Endodermal cell (in vitro differentiated cells): Measurements from ENCODE around the gene PANK4. TPM values are rescaled to one million over a fixed set of nuclear protein-coding genes. Genes with fewer than 3 reads are reported as not detected.
"Not testable (repeated sequence)": the region's sequence is repeated elsewhere in the genome, so short reads cannot be mapped to it uniquely, and the experiment has no call there.

Experiments
- DNase-seq: peaks from one replicate; pipeline ENCODE4 v3.0.0-alpha.2; 2017
- H3K27ac ChIP-seq: 2 replicates; pipeline ENCODE4 v1.5.1; 2013; ENCODE audit warnings: mild to moderate bottlenecking, low read depth, low read length, moderate library complexity
- H3K27me3 ChIP-seq: 2 replicates; pipeline ENCODE4 v1.6.1; 2013; ENCODE audit warnings: mild to moderate bottlenecking, low read length, moderate library complexity; ENCODE audit not compliant: insufficient read depth, control insufficient read depth, poor library complexity, severe bottlenecking
- H3K36me3 ChIP-seq: 2 replicates; pipeline ENCODE4 v1.7.0; 2013; ENCODE audit warnings: mild to moderate bottlenecking, low read length, moderate library complexity; ENCODE audit not compliant: control insufficient read depth, insufficient read depth
- H3K4me1 ChIP-seq: one replicate; pipeline ENCODE4 v1.7.0; 2013; ENCODE audit warnings: low read length; ENCODE audit not compliant: control insufficient read depth, insufficient read depth
- H3K4me3 ChIP-seq: 2 replicates; pipeline ENCODE4 v1.5.1; 2013; ENCODE audit warnings: mild to moderate bottlenecking, low read length, moderate library complexity
- H3K9ac ChIP-seq: 2 replicates; pipeline ENCODE4 v1.6.1; 2013; ENCODE audit warnings: mild to moderate bottlenecking, low read length, moderate library complexity; ENCODE audit not compliant: poor library complexity, severe bottlenecking; ENCODE audit errors: extremely low read depth
- H3K9me3 ChIP-seq: 2 replicates; pipeline ENCODE4 v1.6.1; 2013; ENCODE audit warnings: mild to moderate bottlenecking, low read length, moderate library complexity; ENCODE audit not compliant: control insufficient read depth
- H3K27ac Mint-ChIP-seq: 2 replicates; pipeline ENCODE4 v1.8.0; 2020; ENCODE audit warnings: mixed read lengths
- H3K27me3 Mint-ChIP-seq: 2 replicates; pipeline ENCODE4 v1.8.0; 2021; ENCODE audit warnings: mild to moderate bottlenecking, mixed read lengths; ENCODE audit not compliant: insufficient read depth
- H3K36me3 Mint-ChIP-seq: 2 replicates; pipeline ENCODE4 v1.8.0; 2020; ENCODE audit warnings: low read depth, mixed read lengths
- H3K4me1 Mint-ChIP-seq: 2 replicates; pipeline ENCODE4 v1.8.0; 2020; ENCODE audit warnings: mixed read lengths
- H3K4me3 Mint-ChIP-seq: 2 replicates; pipeline ENCODE4 v1.8.0; 2020; ENCODE audit warnings: mild to moderate bottlenecking, moderate library complexity, mixed read lengths
- H3K9me3 Mint-ChIP-seq: 2 replicates; pipeline ENCODE4 v1.8.0; 2020; ENCODE audit warnings: mild to moderate bottlenecking, mixed read lengths
- CTCF ChIP-seq: fragments of 200-600 bp; sonication (generic); conservative IDR thresholded peaks from 2 replicates; pipeline ENCODE4 v1.5.0; 2021; ENCODE audit warnings: antibody characterized with exemption, mild to moderate bottlenecking
- WGBS, 2 experiments: methylation state at CpG; one replicate each; pipeline versions ENCODE4 v1.1.5 to v1.1.7; 2013; ENCODE audit warnings: missing lambda C conversion rate in 2 of 2, mixed read lengths in 1 of 2; ENCODE audit not compliant: insufficient coverage in 1 of 2, insufficient read length in 1 of 2; 5-methylcytosine and 5-hydroxymethylcytosine counted together
- total RNA-seq, 2 donors: library from RNA; stranded (reverse); fragmentation: NEBNext Ultra II Directional in 1 of 2; extraction: Animal tissue kit (Norgen Biotek cat#: 25700) in 1 of 2; gene quantifications; 2 replicates in 1 of 2; 3 replicates in 1 of 2; pipeline ENCODE4 v1.2.1, GENCODE V29; 2021

Gene PANK4
- total RNA-seq, 2 donors from 2014 or later, result 45.6 to 49.5 TPM

- Histone ChIP-seq H3K4me1 (no peaks in the 10 kb centered on the region), H3K9ac (no peak overlapping the region), H3K27ac (no peak overlapping the region), H3K36me3 (no peaks in the 10 kb centered on the region), H3K4me3 (no peak overlapping the region), H3K27me3 (no peaks in the 10 kb centered on the region), H3K9me3 (no peaks in the 10 kb centered on the region)
- no peaks in the 10 kb centered on the region for H3K36me3 Mint-ChIP-seq
- no peaks in the 10 kb centered on the region for H3K27me3 Mint-ChIP-seq
- H3K27ac Mint-ChIP-seq, result no peak overlapping the region
- H3K9me3 Mint-ChIP-seq, result no peaks in the 10 kb centered on the region
- TF ChIP-seq CTCF, result peak; percentile 66
- peaks cover 4% of the 10 kb centered on the region for H3K4me1 Mint-ChIP-seq
- 77 to 88% methylated on average over 5 to 19 of the region's 19 CpGs for WGBS, 2 experiments
- DNase-seq, result peak; percentile 74
- no peak overlapping the region for H3K4me3 Mint-ChIP-seq
Observed at GRCh38 chr1:2554621-2555387, 28.4 kb upstream of the PANK4 start.

- DNase-seq, result no peak
- no peaks in the 10 kb centered on the region for H3K36me3 Mint-ChIP-seq
- Histone ChIP-seq H3K27me3 (no peaks in the 10 kb centered on the region), H3K4me3 (no peak overlapping the region), H3K9ac (no peak overlapping the region), H3K9me3 (no peaks in the 10 kb centered on the region), H3K27ac (no peak overlapping the region), H3K4me1 (no peaks in the 10 kb centered on the region), H3K36me3 (no peaks in the 10 kb centered on the region)
- H3K4me3 Mint-ChIP-seq, result no peak overlapping the region
- H3K4me1 Mint-ChIP-seq, result peaks cover 4% of the 10 kb centered on the region
- 90 to 93% methylated on average over 23 to 30 of the region's 30 CpGs for WGBS, 2 experiments
- no peak for TF ChIP-seq CTCF
- no peak overlapping the region for H3K27ac Mint-ChIP-seq
- H3K27me3 Mint-ChIP-seq, result no peaks in the 10 kb centered on the region
- H3K9me3 Mint-ChIP-seq, result no peaks in the 10 kb centered on the region
Observed at GRCh38 chr1:2553871-2554620, 27.6 kb upstream of the PANK4 start.

GRCh38 chr1:2553076-2553475 lies 26.7 kb upstream of the PANK4 start:
- not testable (repeated sequence) for H3K9me3 ChIP-seq, H3K4me3 ChIP-seq, H3K36me3 Mint-ChIP-seq

More at GRCh38 chr1:2553076-2553475, 26.7 kb upstream of the PANK4 start:
- not testable (repeated sequence) for H3K9ac ChIP-seq, H3K27me3 Mint-ChIP-seq, H3K27ac Mint-ChIP-seq, DNase-seq, H3K9me3 Mint-ChIP-seq, H3K27ac ChIP-seq, H3K4me1 Mint-ChIP-seq, H3K27me3 ChIP-seq, H3K4me3 Mint-ChIP-seq, H3K36me3 ChIP-seq, H3K4me1 ChIP-seq
- WGBS, 2 experiments, result 84 to 87% methylated on average over 5 to 7 of the region's 9 CpGs
